H9 (cell line): Measurements from ENCODE around the gene PRR7. TPM values are rescaled to one million over a fixed set of nuclear protein-coding genes. Genes with fewer than 3 reads are reported as not detected.

Source experiments
- DNase-seq: peaks from one replicate; pipeline ENCODE4 v3.0.0-alpha.2; 2017
- H2AFZ ChIP-seq: one replicate; pipeline ENCODE4 v1.6.1; 2013; ENCODE audit warnings: mild to moderate bottlenecking, low read length, control low read depth, moderate library complexity
- H2AK5ac ChIP-seq: 2 replicates; pipeline ENCODE4 v1.6.1; 2013; ENCODE audit warnings: low read length, control low read depth, mixed read lengths; ENCODE audit not compliant: insufficient read length
- H2BK120ac ChIP-seq: one replicate; pipeline ENCODE4 v1.6.1; 2013; ENCODE audit warnings: low read depth, mild to moderate bottlenecking, low read length, control low read depth, inconsistent platforms; ENCODE audit not compliant: poor library complexity, severe bottlenecking
- H2BK12ac ChIP-seq: 2 replicates; pipeline ENCODE4 v1.6.1; 2013; ENCODE audit warnings: low read length, control low read depth, mixed read lengths, low read depth; ENCODE audit not compliant: insufficient read length
- H2BK15ac ChIP-seq: 2 replicates; pipeline ENCODE4 v1.6.1; 2013; ENCODE audit warnings: low read depth, low read length, control low read depth
- H2BK20ac ChIP-seq: one replicate; pipeline ENCODE4 v1.6.1; 2013; ENCODE audit warnings: low read depth, mild to moderate bottlenecking, low read length, control low read depth, inconsistent platforms; ENCODE audit not compliant: poor library complexity, severe bottlenecking
- H2BK5ac ChIP-seq: 2 replicates; pipeline ENCODE4 v1.6.1; 2013; ENCODE audit warnings: low read length, control low read depth, mixed read lengths; ENCODE audit not compliant: insufficient read length
- H3K14ac ChIP-seq: 2 replicates; pipeline ENCODE4 v1.6.1; 2013; ENCODE audit warnings: low read length, control low read depth; ENCODE audit not compliant: insufficient read depth
- H3K18ac ChIP-seq: 2 replicates; pipeline ENCODE4 v1.6.1; 2013; ENCODE audit warnings: low read depth, mild to moderate bottlenecking, mixed read lengths, low read length, control low read depth; ENCODE audit not compliant: insufficient read length
- H3K23ac ChIP-seq: 2 replicates; pipeline ENCODE4 v1.6.1; 2013; ENCODE audit warnings: low read length, control low read depth, mixed read lengths, low read depth; ENCODE audit not compliant: insufficient read length
- H3K23me2 ChIP-seq: 2 replicates; pipeline ENCODE4 v1.6.1; 2013; ENCODE audit warnings: low read depth, mild to moderate bottlenecking, mixed read lengths, low read length, control low read depth; ENCODE audit not compliant: insufficient read length, poor library complexity, severe bottlenecking
- H3K27ac ChIP-seq: 2 replicates; pipeline ENCODE4 v1.5.1; 2013; ENCODE audit warnings: low read length, control low read depth, mixed read lengths, low read depth; ENCODE audit not compliant: insufficient read length
- H3K27me3 ChIP-seq: 2 replicates; pipeline ENCODE4 v1.6.1; 2013; ENCODE audit warnings: low read length, control low read depth, inconsistent platforms; ENCODE audit not compliant: insufficient read depth
- H3K4ac ChIP-seq: 2 replicates; pipeline ENCODE4 v1.6.1; 2013; ENCODE audit warnings: low read depth, mild to moderate bottlenecking, control low read depth, inconsistent platforms, low read length, moderate library complexity
- H3K4me1 ChIP-seq: 2 replicates; pipeline ENCODE4 v1.6.1; 2013; ENCODE audit warnings: low read length, control low read depth, inconsistent platforms; ENCODE audit not compliant: insufficient read depth
- H3K4me2 ChIP-seq: 2 replicates; pipeline ENCODE4 v1.6.1; 2013; ENCODE audit warnings: low read length, control low read depth, mixed read lengths; ENCODE audit not compliant: insufficient read length, insufficient read depth
- H3K56ac ChIP-seq: 2 replicates; pipeline ENCODE4 v1.6.1; 2013; ENCODE audit warnings: low read depth, mild to moderate bottlenecking, mixed read lengths, low read length, control low read depth; ENCODE audit not compliant: insufficient read length
- H3K79me1 ChIP-seq: 2 replicates; pipeline ENCODE4 v1.6.1; 2013; ENCODE audit warnings: low read depth, mild to moderate bottlenecking, moderate library complexity, low read length, control low read depth, inconsistent platforms; ENCODE audit not compliant: insufficient read depth, poor library complexity, severe bottlenecking
- H3K79me2 ChIP-seq: 2 replicates; pipeline ENCODE4 v1.6.1; 2013; ENCODE audit warnings: low read length, control low read depth, inconsistent platforms; ENCODE audit not compliant: insufficient read depth
- H3K9ac ChIP-seq: 2 replicates; pipeline ENCODE4 v1.6.1; 2013; ENCODE audit warnings: low read length, control low read depth, mixed read lengths; ENCODE audit not compliant: insufficient read length; ENCODE audit errors: extremely low read depth
- H3K9me3 ChIP-seq: one replicate; pipeline ENCODE4 v1.6.1; 2013; ENCODE audit warnings: low read depth, low read length, inconsistent platforms; ENCODE audit not compliant: control insufficient read depth
- H3T11ph ChIP-seq: one replicate; pipeline ENCODE4 v1.6.1; 2013; ENCODE audit warnings: mild to moderate bottlenecking, low read length, control low read depth, inconsistent platforms
- H4K20me1 ChIP-seq: one replicate; pipeline ENCODE4 v1.6.1; 2013; ENCODE audit not compliant: control insufficient read depth, insufficient read length, insufficient read depth
- H4K5ac ChIP-seq: 2 replicates; pipeline ENCODE4 v1.6.1; 2013; ENCODE audit warnings: low read depth, mild to moderate bottlenecking, mixed read lengths, low read length, control low read depth; ENCODE audit not compliant: insufficient read length
- H4K8ac ChIP-seq: replicated peaks from 2 replicates; pipeline ENCODE4 v1.6.1; 2013; ENCODE audit warnings: low read length, control low read depth, mixed read lengths, low read depth; ENCODE audit not compliant: insufficient read length
- H4K91ac ChIP-seq: 2 replicates; pipeline ENCODE4 v1.6.1; 2013; ENCODE audit warnings: low read depth, mild to moderate bottlenecking, moderate library complexity, mixed read lengths, low read length, control low read depth; ENCODE audit not compliant: insufficient read length
- H3K27ac Mint-ChIP-seq, 3 experiments: 2 replicates in 2 of 3; 3 replicates in 1 of 3; pipeline ENCODE4 v1.8.0; 2020 to 2021; ENCODE audit warnings: mixed read lengths in 3 of 3, mild to moderate bottlenecking in 1 of 3, moderate library complexity in 1 of 3
- H3K27me3 Mint-ChIP-seq: 2 replicates; pipeline ENCODE4 v1.8.0; 2021; ENCODE audit warnings: low read depth, mild to moderate bottlenecking, moderate library complexity, mixed read lengths
- H3K36me3 Mint-ChIP-seq, 3 experiments: 2 replicates in 2 of 3; 3 replicates in 1 of 3; pipeline ENCODE4 v1.8.0; 2020 to 2021; ENCODE audit warnings: low read depth in 3 of 3, mixed read lengths in 3 of 3; ENCODE audit not compliant: insufficient read depth in 1 of 3
- H3K4me1 Mint-ChIP-seq, 2 experiments: 2 replicates each; pipeline ENCODE4 v1.8.0; 2020; ENCODE audit warnings: mixed read lengths in 2 of 2
- H3K4me3 Mint-ChIP-seq, 2 experiments: 2 replicates in 1 of 2; 3 replicates in 1 of 2; pipeline ENCODE4 v1.8.0; 2020 to 2021; ENCODE audit warnings: mild to moderate bottlenecking in 2 of 2, mixed read lengths in 2 of 2, moderate library complexity in 1 of 2
- H3K9me3 Mint-ChIP-seq, 2 experiments: 2 replicates in 1 of 2; 3 replicates in 1 of 2; pipeline ENCODE4 v1.8.0; 2020; ENCODE audit warnings: mild to moderate bottlenecking in 2 of 2, mixed read lengths in 2 of 2, moderate library complexity in 1 of 2
- CTCF ChIP-seq: fragments of 200-600 bp; sonication (generic); conservative IDR thresholded peaks from 3 replicates; pipeline ENCODE4 v1.8.0; 2021; ENCODE audit warnings: antibody characterized with exemption, mild to moderate bottlenecking
- WGBS: extraction: QIAGEN DNeasy Blood & Tissue Kit; methylation state at CpG from one replicate; pipeline ENCODE4 v1.1.7; 2013; ENCODE audit warnings: missing lambda C conversion rate, low lambda C conversion rate, mixed read lengths; ENCODE audit not compliant: insufficient read length; ENCODE audit errors: extremely low coverage; 5-methylcytosine and 5-hydroxymethylcytosine counted together
- total RNA-seq: library from RNA; stranded (reverse); gene quantifications from 2 replicates; pipeline ENCODE4 v1.2.1, GENCODE V29; 2021

PRR7 gene
- total RNA-seq, 1 experiment from 2014 or later = 9.6 TPM

- peaks cover 3 to 13% (median 8%) of the 10 kb centered on the region in 3 experiments for H3K36me3 Mint-ChIP-seq
- peak overlapping the region; percentile 47 for H3K9ac ChIP-seq
- no CpG with 5 or more reads among the region's 8 CpGs for WGBS
Observed at GRCh38 chr5:177445917-177446199, 756 bp upstream of the PRR7 start.

More at GRCh38 chr5:177445917-177446199, 756 bp upstream of the PRR7 start:
- Histone ChIP-seq H3K14ac (peak overlapping the region; percentile 6; the same call in 1 of the 2 replicates), H2AFZ (no peak overlapping the region), H2BK5ac (no peak overlapping the region), H4K91ac (no peak overlapping the region), H2AK5ac (no peak overlapping the region), H3K23ac (no peak overlapping the region), H3K23me2 (peaks cover 7% of the 10 kb centered on the region), H3K27ac (no peak overlapping the region), H3K9me3 (no peaks in the 10 kb centered on the region), H4K5ac (no peak overlapping the region), H3K4me2 (peak overlapping the region; percentile 73), H2BK120ac (no peak overlapping the region), H3K4ac (no peak overlapping the region), H4K20me1 (no peaks in the 10 kb centered on the region), H3K27me3 (no peaks in the 10 kb centered on the region; the same call in 1 of the 2 replicates), H4K8ac (no peak overlapping the region), H3K56ac (no peak overlapping the region), H2BK12ac (no peak overlapping the region), H3K79me2 (no peaks in the 10 kb centered on the region), H2BK20ac (no peak overlapping the region), H3T11ph (no peak overlapping the region), H2BK15ac (no peak overlapping the region), H3K79me1 (no peaks in the 10 kb centered on the region), H3K18ac (no peak overlapping the region), H3K4me1 (no peaks in the 10 kb centered on the region; the same call in 1 of the 2 replicates)
- H3K9me3 Mint-ChIP-seq = no peaks in the 10 kb centered on the region
- no peak for DNase-seq
- H3K27ac Mint-ChIP-seq = peak overlapping the region in 1 of 3 experiments; percentile 36; a peak in 2 of 7 replicates
- peaks cover 31% of the 10 kb centered on the region for H3K27me3 Mint-ChIP-seq
- H3K4me1 Mint-ChIP-seq = peaks cover 40 to 46% of the 10 kb centered on the region in 2 experiments
- H3K4me3 Mint-ChIP-seq = peak overlapping the region; percentile 59 to 79
- no peak for TF ChIP-seq CTCF
